ENCODE measurements around the gene HFM1.
A peak's percentile ranks its signal among the peaks of the same experiment; 100 is the strongest.
"Not testable (repeated sequence)": the region's sequence is repeated elsewhere in the genome, so short reads cannot be mapped to it uniquely, and the experiment has no call there.

Gene HFM1
- total RNA-seq: 0.31 to 1.0 reads per million in 2 donors

GRCh38 chr1:91404151-91405012 lies at the start of gene HFM1:
HFM1 (minus strand) TSS chr1:91404837; CDS start chr1:91401082, 3,755 bp downstream.
- DNase-seq: peak; percentile 29

GRCh38 chr1:91454136-91454535 lies 49.5 kb upstream of the HFM1 start:
- no peak for DNase-seq

DNA sequence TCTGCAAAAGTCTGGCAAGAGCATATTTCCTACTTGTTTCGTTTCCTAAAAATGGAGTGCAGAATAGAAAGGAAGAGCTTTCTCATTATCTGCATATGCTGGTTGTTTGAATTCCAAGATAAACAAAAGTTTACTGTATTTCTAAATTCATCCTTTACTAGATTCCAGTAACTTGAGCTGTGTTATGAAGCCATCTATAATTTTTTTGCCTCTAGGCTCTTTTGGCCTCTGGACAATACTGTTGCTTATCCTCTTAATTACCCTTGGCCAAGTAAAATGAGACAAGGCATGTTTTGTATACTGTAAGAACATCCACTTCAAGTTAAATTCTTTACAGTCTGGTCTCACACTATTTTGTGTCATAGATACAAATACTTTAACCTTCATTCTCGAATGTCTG lies 45.6 kb upstream of the HFM1 start:
- no peak for DNase-seq

DNA sequence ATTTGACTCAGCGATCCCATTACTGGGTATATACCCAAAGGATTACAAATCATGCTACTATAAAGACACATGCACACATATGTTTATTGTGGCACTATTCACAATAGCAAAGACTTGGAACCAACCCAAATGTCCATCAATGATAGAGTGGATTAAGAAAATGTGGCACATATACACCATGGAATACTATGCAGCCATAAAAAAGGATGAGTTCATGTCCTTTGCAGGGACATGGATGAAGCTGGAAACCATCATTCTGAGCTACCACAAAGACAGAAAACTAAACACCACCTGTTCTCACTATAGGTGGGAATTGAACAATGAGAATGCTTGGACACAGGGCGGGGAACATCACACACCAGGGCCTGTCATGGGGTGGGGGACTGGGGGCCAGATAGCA lies 43.1 kb upstream of the HFM1 start:
- not testable (repeated sequence) for DNase-seq

GRCh38 chr1:91441980-91442379 lies 37.3 kb upstream of the HFM1 start:
- not testable (repeated sequence) for DNase-seq

DNA sequence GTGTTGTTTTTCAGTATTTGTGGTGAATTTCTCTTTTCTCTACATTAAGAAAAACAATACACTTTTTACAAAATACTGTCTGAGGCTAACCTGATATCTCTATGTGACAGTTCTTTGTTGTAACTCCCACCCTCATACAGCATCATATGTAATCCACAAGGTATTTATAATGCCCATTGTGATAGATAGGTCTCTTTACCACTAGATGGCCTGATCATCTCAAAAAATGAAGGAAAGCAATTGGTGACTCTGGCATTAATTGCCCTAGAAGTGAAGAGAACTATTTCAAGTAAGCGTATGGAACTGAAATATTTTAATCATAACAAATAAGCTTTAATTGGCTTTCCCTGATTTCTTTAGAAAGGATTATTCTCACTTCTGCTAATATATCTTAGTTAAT lies 36.2 kb upstream of the HFM1 start:
- DNase-seq: no peak

GRCh38 chr1:91439016-91439415 lies 34.4 kb upstream of the HFM1 start:
- no peak for DNase-seq

DNA sequence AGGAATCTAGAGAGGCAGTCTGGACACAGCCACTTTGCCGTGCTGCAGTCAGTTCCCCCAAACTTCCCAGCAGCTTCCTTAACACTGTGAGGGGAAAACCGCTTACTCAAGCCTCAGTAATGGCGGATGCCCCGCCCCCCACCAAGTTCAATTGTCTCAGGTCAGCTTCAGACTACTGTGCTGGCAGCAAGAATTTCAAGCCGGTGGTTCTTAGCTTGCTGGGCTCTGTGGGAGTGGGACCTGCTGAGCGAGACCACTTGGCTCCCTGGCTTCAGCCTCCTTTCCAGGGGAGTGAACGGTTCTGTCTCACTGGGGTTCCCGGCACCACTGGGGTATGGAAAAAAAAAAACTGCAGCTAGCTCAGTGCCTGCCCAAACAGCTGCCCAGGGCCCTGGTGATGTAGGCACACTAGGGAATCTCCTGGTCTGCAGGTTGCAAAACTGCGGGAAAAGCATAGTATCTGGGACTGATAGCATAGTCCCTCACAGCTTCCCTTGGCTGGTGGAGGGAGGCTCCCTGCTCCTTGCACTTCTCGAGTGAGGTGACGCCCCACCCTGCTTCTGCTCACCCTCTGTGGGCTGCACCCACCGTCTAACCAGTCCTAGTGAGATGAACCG lies 23.7 kb upstream of the HFM1 start:
- DNase-seq: no peak

GRCh38 chr1:91427741-91428140 lies 23.1 kb upstream of the HFM1 start:
- no peak for DNase-seq

DNA sequence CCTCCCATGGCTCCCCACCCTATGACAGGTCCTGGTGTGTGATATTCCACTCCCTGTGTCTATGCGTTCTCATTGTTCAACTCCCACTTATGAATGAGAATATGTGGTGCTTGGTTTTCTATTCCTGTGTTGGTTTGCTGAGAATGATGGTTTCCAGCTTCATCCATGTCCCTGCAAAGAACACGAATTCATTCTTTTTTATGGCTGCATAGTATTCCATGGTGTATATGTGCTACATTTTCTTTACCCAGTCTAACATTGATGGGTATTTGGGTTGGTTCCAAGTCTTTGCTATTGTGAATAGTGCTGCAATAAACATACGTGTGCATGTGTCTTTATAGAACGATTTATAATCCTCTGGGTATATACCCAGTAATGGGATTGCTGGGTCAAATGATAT lies 17.9 kb upstream of the HFM1 start:
- DNase-seq: not testable (repeated sequence)

DNA sequence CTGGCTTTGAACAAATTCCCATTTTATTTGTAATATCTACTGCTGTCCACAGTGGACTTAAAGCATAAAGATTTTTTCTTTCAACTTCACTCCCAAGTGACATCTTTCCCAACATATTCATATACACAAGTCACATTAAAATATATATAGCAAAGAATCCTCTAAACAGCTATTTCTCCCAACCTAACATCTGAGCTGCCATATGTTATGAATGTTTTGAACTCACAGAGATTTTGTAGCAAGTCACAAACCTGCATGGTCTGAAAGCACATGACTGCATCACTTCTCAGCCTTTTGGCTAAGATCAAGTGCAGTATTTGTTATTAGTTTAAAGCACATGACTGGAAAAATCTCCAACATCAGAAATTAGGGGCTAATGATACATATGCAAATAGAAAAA lies 7.7 kb upstream of the HFM1 start:
- DNase-seq: no peak

DNA sequence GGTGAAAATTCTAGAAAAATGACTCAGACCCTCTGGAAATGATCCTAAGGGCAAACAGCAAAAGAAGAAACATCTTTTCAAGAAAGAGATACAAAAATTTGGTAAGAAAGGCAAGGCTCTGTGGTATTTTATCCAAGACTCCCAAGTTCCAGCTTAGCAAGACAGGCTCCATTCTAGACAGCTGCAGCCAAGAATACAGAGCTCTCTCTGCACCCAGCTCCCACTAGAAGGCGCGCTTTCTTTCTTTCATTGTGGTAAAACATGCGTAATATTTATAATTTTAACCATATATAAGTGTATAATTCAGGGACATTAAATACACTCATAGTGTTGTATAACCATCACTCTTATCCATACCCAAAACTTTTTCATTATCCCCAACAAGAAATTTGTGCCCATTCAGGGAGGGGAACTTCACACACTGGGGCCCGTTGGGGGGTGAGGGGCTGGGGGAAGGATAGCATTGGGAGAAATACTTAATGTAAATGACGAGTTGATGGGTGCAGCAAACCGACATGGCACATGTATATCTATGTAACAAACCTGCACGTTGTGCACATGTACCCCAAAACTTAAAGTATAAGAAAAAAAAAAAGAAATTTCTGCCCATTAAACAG lies 2.2 kb upstream of the HFM1 start:
- DNase-seq: no peak

DNA sequence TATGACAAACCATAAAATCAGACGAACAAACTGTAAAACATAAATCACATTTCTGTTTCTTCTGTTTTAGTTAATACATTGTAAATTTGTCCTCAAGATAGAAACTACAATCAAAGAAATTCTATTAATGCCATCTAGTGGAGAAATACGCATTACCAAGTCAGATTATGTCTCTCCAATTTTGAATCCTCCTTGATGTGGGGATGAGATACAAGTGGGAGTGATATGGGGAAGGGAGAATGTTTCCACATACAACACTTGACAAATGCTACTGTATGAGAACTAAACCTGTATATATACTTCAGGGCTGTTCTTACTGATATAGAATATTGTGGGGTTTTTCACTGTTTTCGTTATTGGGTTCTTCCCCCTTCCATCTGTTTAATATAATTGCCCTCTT lies 2.6 kb downstream of the HFM1 start:
- DNase-seq: no peak

DNA sequence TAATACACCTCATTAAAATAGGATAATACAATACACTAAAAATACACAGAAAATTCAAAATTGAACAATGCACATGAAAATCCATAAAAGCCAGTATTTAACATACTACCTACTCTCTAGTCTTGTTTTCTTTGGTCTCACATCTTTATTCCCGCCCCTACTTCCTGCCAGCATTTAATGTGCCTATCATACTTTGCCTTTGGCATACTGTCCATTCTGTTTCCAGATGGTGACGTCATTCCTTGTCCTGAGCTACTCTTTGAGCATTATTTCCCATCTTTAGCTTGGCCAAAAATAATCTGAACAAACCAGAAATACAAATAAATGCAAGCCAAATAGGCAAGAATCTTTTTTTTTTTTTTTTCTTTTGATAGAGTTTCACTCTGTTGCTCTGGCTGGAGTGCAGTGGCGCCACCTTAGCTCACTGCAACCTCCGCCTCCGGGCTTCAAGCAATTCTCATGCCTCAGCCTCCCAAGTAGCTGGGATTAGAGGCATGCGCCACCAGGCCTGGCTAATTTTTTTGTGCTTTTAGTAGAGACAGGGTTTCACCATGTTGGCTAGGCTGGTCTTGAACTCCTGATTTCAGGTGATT lies 4.4 kb downstream of the HFM1 start:
- no peak for DNase-seq

DNA sequence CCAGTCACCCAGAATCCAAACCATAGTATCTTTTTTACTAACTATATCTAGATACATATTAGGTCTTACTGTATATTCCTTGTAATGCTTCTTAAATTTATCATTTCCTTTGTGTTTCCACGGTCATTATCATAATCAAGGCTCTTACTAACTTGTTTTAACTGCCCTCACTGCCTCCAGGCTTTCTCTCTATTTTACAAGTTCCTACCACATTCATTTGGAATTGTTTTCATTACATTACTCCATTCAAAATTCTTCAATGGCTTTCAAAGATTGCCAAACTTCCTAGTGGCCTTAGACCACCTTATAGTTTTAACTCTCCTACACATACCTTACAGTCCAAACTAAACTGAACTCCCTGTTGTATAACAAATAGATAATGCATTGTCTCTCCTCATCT lies 6.3 kb downstream of the HFM1 start:
- DNase-seq: no peak

GRCh38 chr1:91397605-91398004 lies 7.0 kb downstream of the HFM1 start:
- DNase-seq: no peak

DNA sequence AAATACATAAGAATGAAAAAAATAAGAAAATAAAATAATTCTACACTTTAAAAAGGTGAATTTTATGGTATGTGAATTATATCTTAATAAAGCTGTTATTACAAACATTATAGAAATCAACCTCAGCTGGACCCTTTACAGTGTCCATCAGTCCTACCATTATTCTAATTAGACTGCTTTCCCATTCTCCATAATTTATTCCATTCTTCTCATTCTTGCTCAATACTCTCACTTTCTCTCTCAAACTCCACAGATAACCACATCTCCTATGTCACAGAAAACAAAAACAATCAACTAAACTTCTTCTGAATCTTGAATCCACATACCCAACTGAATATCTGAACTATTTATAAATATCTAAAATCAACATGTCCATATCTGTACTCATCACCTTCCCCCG lies 11.6 kb downstream of the HFM1 start:
- DNase-seq: no peak

- no peak for DNase-seq
Measured at GRCh38 chr1:91386109-91386508, 18.5 kb downstream of the HFM1 start.

DNA sequence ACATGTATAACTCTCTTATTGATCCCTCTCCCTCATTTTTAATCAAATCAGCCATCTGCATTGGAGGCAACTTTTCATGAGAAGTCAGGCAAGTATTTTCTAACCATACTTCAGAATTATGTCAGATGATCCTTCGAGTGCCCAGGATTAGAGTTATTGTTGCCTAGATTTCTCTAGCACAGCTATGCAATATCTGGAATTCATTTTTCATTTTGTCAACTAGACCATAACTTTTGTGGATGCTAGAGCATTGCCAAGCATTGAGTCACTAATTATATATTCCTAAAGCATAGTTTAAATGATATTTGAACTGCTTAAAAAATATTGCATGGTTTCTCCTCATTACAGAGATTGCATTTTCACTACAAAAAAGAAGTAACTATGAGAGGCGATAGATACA lies 21.2 kb downstream of the HFM1 start:
- no peak for DNase-seq

- DNase-seq: no peak
Measured at GRCh38 chr1:91381844-91382243, 22.8 kb downstream of the HFM1 start.

GRCh38 chr1:91374086-91374485 lies 30.6 kb downstream of the HFM1 start:
- DNase-seq: no peak

DNA sequence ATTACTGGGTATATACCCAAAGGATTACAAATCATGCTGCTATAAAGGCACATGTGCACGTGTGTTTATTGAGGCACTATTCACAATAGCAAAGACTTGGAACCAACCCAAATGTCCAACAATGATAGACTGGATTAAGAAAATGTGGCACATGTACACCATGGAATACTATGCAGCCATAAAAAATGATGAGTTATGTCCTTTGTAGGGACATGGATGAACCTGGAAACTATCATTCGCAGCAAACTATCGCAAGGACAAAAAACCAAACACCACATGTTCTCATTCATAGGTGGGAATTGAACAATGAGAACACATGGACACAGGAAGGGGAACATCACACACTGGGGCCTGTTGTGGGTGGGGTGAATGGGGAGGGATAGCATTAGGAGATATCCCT lies 32.4 kb downstream of the HFM1 start:
- DNase-seq: not testable (repeated sequence)

DNA sequence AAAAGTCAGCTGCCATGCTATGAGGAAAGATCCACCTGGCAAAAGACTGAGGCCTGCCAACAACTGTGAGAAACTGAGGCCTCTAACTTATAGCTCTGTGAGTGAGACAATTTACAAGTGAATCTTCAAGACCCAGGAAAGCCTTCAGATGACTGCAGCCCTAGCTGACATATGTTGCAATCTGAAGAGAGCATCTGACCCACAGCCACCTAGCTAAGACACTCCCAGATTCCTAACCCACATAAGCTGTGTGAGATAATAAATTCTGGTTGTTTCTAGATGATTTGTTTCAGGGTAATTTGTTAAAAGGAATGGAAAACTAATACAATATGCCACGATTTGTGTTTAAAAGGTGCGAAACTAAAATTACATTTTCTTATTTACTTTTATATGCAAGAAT lies 55.1 kb downstream of the HFM1 start:
- DNase-seq: no peak

- DNase-seq: no peak
Measured at GRCh38 chr1:91346824-91347223, 57.8 kb downstream of the HFM1 start.
